Tibial nerve (tissue), 4 donors: ENCODE results near the gene SLC34A3. TPM values are rescaled to one million over a fixed set of nuclear protein-coding genes. Genes with fewer than 3 reads are reported as not detected.

Source experiments
- DNase-seq, 2 donors: peaks; one replicate each; pipeline ENCODE4 v3.0.0-alpha.2; 2019; ENCODE audit warnings: low spot score in 2 of 2
- H3K27ac ChIP-seq, 4 donors: fragments of 200-600 bp; sonication (generic) in 3 of 4; one replicate each; pipeline ENCODE4 v1.5.1; 2017 to 2019; ENCODE audit warnings: mild to moderate bottlenecking in 1 of 4
- H3K27me3 ChIP-seq, 2 donors: fragments of 200-600 bp; sonication (generic) in 1 of 2; one replicate each; pipeline versions ENCODE4 v1.5.1 to v1.6.0; 2017 to 2019
- H3K36me3 ChIP-seq, 3 donors: fragments of 200-600 bp; sonication (generic); one replicate each; pipeline ENCODE4 v1.5.1; 2018 to 2019
- H3K4me1 ChIP-seq, 4 donors: fragments of 200-600 bp; sonication (generic) in 3 of 4; one replicate each; pipeline ENCODE4 v1.5.1; 2017 to 2019
- H3K4me3 ChIP-seq, 4 donors: fragments of 200-600 bp; sonication (generic) in 3 of 4; one replicate each; pipeline ENCODE4 v1.5.1; 2017 to 2019; ENCODE audit warnings: mild to moderate bottlenecking in 1 of 4, moderate library complexity in 1 of 4
- H3K9me3 ChIP-seq, 4 donors: fragments of 200-600 bp; sonication (generic) in 3 of 4; one replicate each; pipeline ENCODE4 v1.5.1; 2017 to 2019
- EP300 ChIP-seq, 2 donors: sonication (generic); formaldehyde crosslinking; IDR thresholded peaks; one replicate each; pipeline ENCODE4 v1.6.1; 2017; ENCODE audit warnings: antibody characterized with exemption in 2 of 2, mild to moderate bottlenecking in 1 of 2
- POLR2A ChIP-seq, 2 donors: fragments of 450-650 bp; IDR thresholded peaks; one replicate each; pipeline ENCODE4 v1.6.1; 2017; ENCODE audit warnings: antibody characterized with exemption in 2 of 2, mild to moderate bottlenecking in 2 of 2, moderate library complexity in 2 of 2
- WGBS, 2 donors: methylation state at CpG; one replicate each; pipeline ENCODE4 v1.1.5; 2018; 5-methylcytosine and 5-hydroxymethylcytosine counted together
- total RNA-seq, 4 donors: library from RNA; depleted of rRNA; stranded (reverse); fragments of >200 nt; gene quantifications; one replicate each; pipeline ENCODE4 v1.1.0, GENCODE V29; 2016
- TF ChIP-seq, protein P1 (sequence below), 5 experiments: fragments of 200-600 bp in 3 of 5; fragments of 450-650 bp in 2 of 5; sonication (generic) in 3 of 5; IDR thresholded peaks; one replicate each; pipeline ENCODE4 v1.5.1; 2016 to 2019; ENCODE audit warnings: antibody characterized with exemption in 5 of 5, mild to moderate bottlenecking in 3 of 5, moderate library complexity in 2 of 5

The SLC34A3 gene
- total RNA-seq, 4 donors from 2014 or later = not detected

DNA sequence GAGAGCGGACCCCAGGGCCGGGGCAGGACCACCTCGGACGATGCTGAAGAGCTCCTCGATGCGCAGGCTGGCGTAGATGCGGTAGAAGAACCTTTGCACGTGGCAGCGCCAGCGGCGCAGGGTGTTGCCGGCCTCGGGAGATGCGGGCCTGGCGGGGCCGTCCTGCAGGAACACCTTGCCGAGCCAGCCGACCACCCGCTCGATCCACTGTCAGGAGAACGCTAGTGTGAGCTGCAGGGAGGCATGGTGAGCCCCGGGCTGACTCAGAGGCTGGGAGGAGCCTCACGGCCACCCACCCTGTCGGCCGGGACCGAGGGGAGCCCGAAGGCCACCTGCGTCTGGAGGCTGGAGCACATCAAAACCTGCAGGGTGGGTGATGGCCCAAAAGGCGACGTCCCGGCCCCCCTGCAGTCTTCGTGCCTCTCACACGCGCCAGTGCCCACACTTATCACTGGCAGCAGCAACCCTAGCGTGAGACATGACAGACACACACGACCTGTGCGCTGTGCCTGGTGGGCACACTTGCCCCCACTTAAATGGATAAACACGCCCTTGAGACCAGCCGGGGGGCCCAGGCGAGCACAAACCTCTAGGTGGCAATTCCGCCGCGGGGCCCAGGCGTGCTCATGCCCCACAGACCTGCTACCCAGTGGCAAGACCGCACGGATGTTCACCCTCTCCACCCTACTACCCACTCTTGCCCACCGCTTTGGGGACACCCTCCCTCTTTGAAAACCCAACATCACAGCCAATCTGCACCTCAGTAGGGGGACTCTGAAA, 45.6 kb upstream of the SLC34A3 start:
- no peak overlapping the region for H3K27ac ChIP-seq
- no peak for DNase-seq
- peaks cover 7 to 47% (median 29%) of the 10 kb centered on the region in 4 donors for H3K4me1 ChIP-seq
- no peak for TF ChIP-seq EP300 (IDR thresholded peaks at IDR 0.05)
- TF ChIP-seq POLR2A (IDR thresholded peaks at IDR 0.05) = no peak
- TF ChIP-seq, protein P1, sequence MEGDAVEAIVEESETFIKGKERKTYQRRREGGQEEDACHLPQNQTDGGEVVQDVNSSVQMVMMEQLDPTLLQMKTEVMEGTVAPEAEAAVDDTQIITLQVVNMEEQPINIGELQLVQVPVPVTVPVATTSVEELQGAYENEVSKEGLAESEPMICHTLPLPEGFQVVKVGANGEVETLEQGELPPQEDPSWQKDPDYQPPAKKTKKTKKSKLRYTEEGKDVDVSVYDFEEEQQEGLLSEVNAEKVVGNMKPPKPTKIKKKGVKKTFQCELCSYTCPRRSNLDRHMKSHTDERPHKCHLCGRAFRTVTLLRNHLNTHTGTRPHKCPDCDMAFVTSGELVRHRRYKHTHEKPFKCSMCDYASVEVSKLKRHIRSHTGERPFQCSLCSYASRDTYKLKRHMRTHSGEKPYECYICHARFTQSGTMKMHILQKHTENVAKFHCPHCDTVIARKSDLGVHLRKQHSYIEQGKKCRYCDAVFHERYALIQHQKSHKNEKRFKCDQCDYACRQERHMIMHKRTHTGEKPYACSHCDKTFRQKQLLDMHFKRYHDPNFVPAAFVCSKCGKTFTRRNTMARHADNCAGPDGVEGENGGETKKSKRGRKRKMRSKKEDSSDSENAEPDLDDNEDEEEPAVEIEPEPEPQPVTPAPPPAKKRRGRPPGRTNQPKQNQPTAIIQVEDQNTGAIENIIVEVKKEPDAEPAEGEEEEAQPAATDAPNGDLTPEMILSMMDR (IDR thresholded peaks at IDR 0.05) = no peak
- no peak overlapping the region for H3K4me3 ChIP-seq
- H3K9me3 ChIP-seq = no peaks in the 10 kb centered on the region
- WGBS, 2 donors = 91% methylated on average over 43 to 47 of the region's 48 CpGs
- peaks cover 3 to 76% (median 49%) of the 10 kb centered on the region in 3 donors for H3K36me3 ChIP-seq
- no peaks in the 10 kb centered on the region for H3K27me3 ChIP-seq

DNA sequence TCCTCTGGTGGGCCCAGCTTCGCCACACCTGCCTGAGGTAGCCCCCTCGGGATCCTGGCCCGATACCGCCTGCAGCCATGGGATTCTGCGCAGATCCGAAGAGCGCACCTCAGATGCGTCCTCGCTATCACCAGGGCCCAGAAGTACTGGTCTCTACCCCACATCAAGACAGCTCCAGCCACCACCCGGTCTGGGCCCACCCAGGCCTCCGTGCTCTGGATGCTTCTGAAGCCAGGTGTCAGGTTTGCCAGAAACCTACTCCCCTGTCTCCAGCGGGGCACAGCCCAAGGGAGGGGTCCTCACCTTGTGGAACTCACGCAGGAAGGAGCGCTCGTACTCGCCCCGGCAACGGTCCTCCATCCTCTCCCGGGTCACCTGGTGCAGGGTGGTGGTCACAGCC, 44.8 kb upstream of the SLC34A3 start:
- H3K27ac ChIP-seq = no peak overlapping the region
- H3K27me3 ChIP-seq = no peaks in the 10 kb centered on the region
- H3K4me1 ChIP-seq = peaks cover 7 to 55% (median 34%) of the 10 kb centered on the region in 4 donors
- TF ChIP-seq, protein P1 (IDR thresholded peaks at IDR 0.05) = no peak
- TF ChIP-seq EP300 (IDR thresholded peaks at IDR 0.05) = no peak
- TF ChIP-seq POLR2A (IDR thresholded peaks at IDR 0.05) = no peak
- peaks cover 0 to 76% (median 44%) of the 10 kb centered on the region in 3 donors for H3K36me3 ChIP-seq
- no peak overlapping the region for H3K4me3 ChIP-seq
- no peak for DNase-seq
- no peaks in the 10 kb centered on the region for H3K9me3 ChIP-seq
- 87 to 96% methylated on average over 18 to 19 of the region's 19 CpGs for WGBS, 2 donors

- peaks cover 0 to 76% (median 40%) of the 10 kb centered on the region in 3 donors for H3K36me3 ChIP-seq
- H3K4me3 ChIP-seq = no peak overlapping the region
- 78 to 91% methylated on average over 6 of the region's 6 CpGs for WGBS, 2 donors
- H3K4me1 ChIP-seq = peaks cover 7 to 58% (median 34%) of the 10 kb centered on the region in 4 donors
- no peak for TF ChIP-seq EP300 (IDR thresholded peaks at IDR 0.05)
- TF ChIP-seq, protein P1 (IDR thresholded peaks at IDR 0.05) = no peak
- TF ChIP-seq POLR2A (IDR thresholded peaks at IDR 0.05) = no peak
- H3K27ac ChIP-seq = no peak overlapping the region
- no peaks in the 10 kb centered on the region for H3K27me3 ChIP-seq
- no peaks in the 10 kb centered on the region for H3K9me3 ChIP-seq
- DNase-seq = no peak
Measured at GRCh38 chr9:137186385-137186784, 44.3 kb upstream of the SLC34A3 start.

- 85% methylated on average over 14 to 15 of the region's 15 CpGs for WGBS, 2 donors
- Histone ChIP-seq H3K4me3 (peak overlapping the region; percentile 78 to 99 (median 91)), H3K4me1 (peaks cover 7 to 58% (median 34%) of the 10 kb centered on the region in 4 donors), H3K36me3 (peaks cover 0 to 75% (median 31%) of the 10 kb centered on the region in 3 donors), H3K9me3 (no peaks in the 10 kb centered on the region), H3K27me3 (no peaks in the 10 kb centered on the region), H3K27ac (peak overlapping the region in 1 of 4 donors; percentile 96)
- no peak for TF ChIP-seq EP300 (IDR thresholded peaks at IDR 0.05)
- no peak for DNase-seq
Measured at GRCh38 chr9:137187386-137187785, 43.3 kb upstream of the SLC34A3 start.

DNA sequence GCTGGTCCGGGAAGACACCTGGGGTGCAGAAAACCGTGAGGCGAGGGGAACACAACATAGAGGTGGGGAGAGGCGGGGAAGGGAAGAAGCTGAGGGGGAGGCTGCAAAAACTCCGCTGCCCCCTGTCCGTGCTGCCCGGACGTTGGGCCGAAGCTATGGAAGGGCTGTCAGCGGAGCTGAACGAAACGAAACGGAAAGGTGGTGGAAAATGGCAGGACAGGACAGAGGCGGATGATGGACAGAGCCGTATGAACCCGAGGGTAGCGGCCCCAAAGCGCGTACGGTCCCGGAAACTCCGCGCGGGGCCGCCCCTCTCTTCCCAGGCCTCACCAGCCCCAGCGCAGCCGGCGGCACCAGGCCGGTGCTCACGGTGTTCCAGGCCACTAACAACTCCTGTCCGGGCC, 42.6 kb upstream of the SLC34A3 start:
- no peaks in the 10 kb centered on the region for H3K9me3 ChIP-seq
- no peak for DNase-seq
- peak overlapping the region; percentile 67 to 98 (median 94) for H3K27ac ChIP-seq
- 0 to 1% methylated on average over 30 to 31 of the region's 31 CpGs for WGBS, 2 donors
- no peaks in the 10 kb centered on the region for H3K27me3 ChIP-seq
- H3K36me3 ChIP-seq = peaks cover 0 to 68% (median 24%) of the 10 kb centered on the region in 3 donors
- H3K4me1 ChIP-seq = peaks cover 7 to 58% (median 34%) of the 10 kb centered on the region in 4 donors
- TF ChIP-seq EP300 (IDR thresholded peaks at IDR 0.05) = no peak
- TF ChIP-seq, protein P1 (IDR thresholded peaks at IDR 0.05) = no peak
- TF ChIP-seq POLR2A (IDR thresholded peaks at IDR 0.05) = no peak
- peak overlapping the region; percentile 78 to 99 (median 91) for H3K4me3 ChIP-seq
